Pancreas (tissue), 10 donors: ENCODE measurements around the gene SLC30A10. TPM values are rescaled to one million over a fixed set of nuclear protein-coding genes. Genes with fewer than 3 reads are reported as not detected.

Experiments
- ATAC-seq, 4 donors: fragments of 200-7000 bp; cut with Tn5 transposase; one replicate each; pipeline versions ENCODE4 v1.8.0 to v1.9.1; 2020; ENCODE audit warnings: mild to moderate bottlenecking in 4 of 4, moderate library complexity in 4 of 4
- DNase-seq, 6 donors: peaks; one replicate each; pipeline ENCODE4 v3.0.0-alpha.2; 2020
- FAIRE-seq: peaks from 2 replicates; lab custom pipeline; 2012; peaks lifted over from hg19 to GRCh38; lab: Jason Lieb, UNC
- H3K27ac ChIP-seq, 4 donors: fragments of 200-600 bp; sonication (generic); 1 replicate in 3 of 4; 2 replicates in 1 of 4; pipeline versions ENCODE4 v1.5.0 to v1.8.0; 2020
- H3K27me3 ChIP-seq, 4 donors: fragments of 200-600 bp; one replicate each; pipeline ENCODE4 v1.8.0; 2021
- H3K36me3 ChIP-seq, 3 donors: fragments of 200-600 bp; sonication (generic) in 1 of 3; one replicate each; pipeline versions ENCODE4 v1.5.0 to v1.8.0; 2020 to 2021
- H3K4me1 ChIP-seq, 3 donors: fragments of 200-600 bp; one replicate each; pipeline ENCODE4 v1.8.0; 2021
- H3K4me3 ChIP-seq, 4 donors: fragments of 200-600 bp; sonication (generic) in 2 of 4; one replicate each; pipeline versions ENCODE4 v1.5.0 to v1.8.0; 2020 to 2021
- H3K9me3 ChIP-seq, 4 donors: fragments of 200-600 bp; one replicate each; pipeline ENCODE4 v1.8.0; 2021
- CTCF ChIP-seq, 4 donors: fragments of 200-600 bp; sonication (generic) in 3 of 4; IDR thresholded peaks; one replicate each; pipeline versions ENCODE4 v1.5.0 to v1.8.0; 2021; ENCODE audit warnings: antibody characterized with exemption in 4 of 4
- WGBS, 2 donors: extraction: QIAGEN DNeasy Blood & Tissue Kit; methylation state at CpG; one replicate each; pipeline ENCODE4 v1.1.7; 2013; 5-methylcytosine and 5-hydroxymethylcytosine counted together
- intact Hi-C, 3 donors: fragments of 100-400 bp; cut with DNase I; formaldehyde crosslinking; loops; one replicate each; pipeline versions ENCODE4 v1.11.1 to v1.14.2; 2022
- polyA plus RNA-seq, 2 donors: library from polyadenylated mRNA; stranded (reverse); fragments of 200-250 nt; gene quantifications; one replicate each; pipeline ENCODE4 v1.2.3, GENCODE V29; 2013
- total RNA-seq, 6 donors: library from RNA; stranded (reverse); fragmentation: NEBNext Ultra II Directional in 4 of 6; extraction: Animal tissue kit (Norgen Biotek cat#: 25700) in 4 of 6; gene quantifications; one replicate each; pipeline versions ENCODE4 v1.2.1 to v1.2.4, GENCODE V29; 2021 to 2023
- donor health status: healthy with polysubstance abuse.
- donor health status: DM: no; HTN: no; CAD: no; lungs with moderate emphysema.
- donor health status: DM: no; HTN: no; CAD: no.
- donor health status: control.
- donor health status: control.
- donor health status: Bipolar disorder and iron deficiency.
- donor health status: DM: yes; HTN: yes; CAD: no.
- donor health status: DM: no; HTN: no; CAD: no.
- donor health status: DM: no; HTN: no; CAD: no.
- donor health status: DM: yes; HTN: yes; CAD: no.

Gene SLC30A10
- total and polyA plus RNA-seq, 8 donors, result 0.09 to 0.41 (median 0.11) TPM; not detected in 3

GRCh38 chr1:219885680-219886079 lies 42.7 kb downstream of the SLC30A10 start:
- Histone ChIP-seq H3K4me3 (no peak overlapping the region), H3K4me1 (no peaks in the 10 kb centered on the region), H3K9me3 (no peaks in the 10 kb centered on the region), H3K27ac (no peak overlapping the region), H3K27me3 (peaks cover 0 to 4% (median 0%) of the 10 kb centered on the region in 4 donors), H3K36me3 (no peaks in the 10 kb centered on the region)
- DNase-seq, result no peak
- ATAC-seq, result no peak
- intact Hi-C loops, result no loop called here
- no peak for TF ChIP-seq CTCF (IDR thresholded peaks at IDR 0.05)
- 78 to 83% methylated on average over 2 of the region's 2 CpGs for WGBS, 2 donors
- FAIRE-seq, result no peak

- intact Hi-C loops, result no loop called here
Observed at GRCh38 chr1:219883400-219884332, 44.7 kb downstream of the SLC30A10 start.

GRCh38 chr1:219882755-219883154 lies 45.6 kb downstream of the SLC30A10 start:
- FAIRE-seq (no peak), DNase-seq (no peak), ATAC-seq (no peak)
- no peaks in the 10 kb centered on the region for H3K4me1 ChIP-seq
- no peak overlapping the region for H3K4me3 ChIP-seq
- 66 to 76% methylated on average over 3 of the region's 3 CpGs for WGBS, 2 donors
- no peaks in the 10 kb centered on the region for H3K36me3 ChIP-seq
- TF ChIP-seq CTCF (IDR thresholded peaks at IDR 0.05), result no peak
- no peaks in the 10 kb centered on the region for H3K9me3 ChIP-seq
- peaks cover 0 to 9% (median 0%) of the 10 kb centered on the region in 4 donors for H3K27me3 ChIP-seq
- H3K27ac ChIP-seq, result no peak overlapping the region
- intact Hi-C loops, result no loop called here

More at GRCh38 chr1:219883400-219884332, 44.7 kb downstream of the SLC30A10 start:
- no peak for TF ChIP-seq CTCF (IDR thresholded peaks at IDR 0.05)
- Histone ChIP-seq H3K4me3 (no peak overlapping the region), H3K36me3 (no peaks in the 10 kb centered on the region), H3K4me1 (no peaks in the 10 kb centered on the region), H3K27ac (no peak overlapping the region), H3K27me3 (peaks cover 0 to 4% (median 0%) of the 10 kb centered on the region in 4 donors), H3K9me3 (no peaks in the 10 kb centered on the region)
- no peak for DNase-seq
- no peak for FAIRE-seq
- WGBS, 2 donors, result 43 to 54% methylated on average over 5 of the region's 5 CpGs
- no peak for ATAC-seq

GRCh38 chr1:219882096-219882495 lies 46.3 kb downstream of the SLC30A10 start:
- no peak for TF ChIP-seq CTCF (IDR thresholded peaks at IDR 0.05)
- H3K27me3 ChIP-seq, result peaks cover 0 to 9% (median 0%) of the 10 kb centered on the region in 4 donors
- FAIRE-seq, result no peak
- ATAC-seq, result no peak
- H3K9me3 ChIP-seq, result no peaks in the 10 kb centered on the region
- no peaks in the 10 kb centered on the region for H3K36me3 ChIP-seq
- DNase-seq, result no peak
- no peak overlapping the region for H3K4me3 ChIP-seq
- no peak overlapping the region for H3K27ac ChIP-seq
- intact Hi-C loops, result no loop called here
- H3K4me1 ChIP-seq, result no peaks in the 10 kb centered on the region
- WGBS, 2 donors, result 75 to 76% methylated on average over 3 of the region's 3 CpGs
